GM12878 (cell line): Measurements from ENCODE around the gene SNPH.

Experiments
- HDAC2 ChIP-seq: fragments of 200-600 bp; sonication (generic); IDR thresholded peaks from 2 replicates; pipeline ENCODE4 v1.6.1; 2017
- KDM1A ChIP-seq: fragments of 200-600 bp; sonication (generic); IDR thresholded peaks from 2 replicates; pipeline ENCODE4 v1.6.1; 2016; ENCODE audit warnings: borderline replicate concordance
- MXI1 ChIP-seq: fragments of 150-350 bp; IDR thresholded peaks from 2 replicates; pipeline ENCODE4 v1.6.1; 2011; ENCODE audit warnings: low read depth, mild to moderate bottlenecking, inconsistent platforms, low read length, improper control_type of control experiment
- NR2C2 ChIP-seq: IDR thresholded peaks from 2 replicates; pipeline ENCODE4 v1.6.1; 2011; ENCODE audit warnings: borderline replicate concordance, low read depth; ENCODE audit not compliant: control insufficient read depth, insufficient read length
- POLR2AphosphoS5 ChIP-seq: IDR thresholded peaks from 2 replicates; pipeline ENCODE4 v1.6.1; 2011; ENCODE audit warnings: mild to moderate bottlenecking, low read length, inconsistent platforms
- SUZ12 ChIP-seq: fragments of 200-600 bp; sonication (generic); IDR thresholded peaks from one replicate; pipeline ENCODE4 v1.6.1; 2018; ENCODE audit warnings: antibody characterized with exemption, mild to moderate bottlenecking; ENCODE audit not compliant: unreplicated experiment
- WRNIP1 ChIP-seq: IDR thresholded peaks from 2 replicates; pipeline ENCODE4 v1.6.1; 2011; ENCODE audit warnings: low read depth, low read length, improper control_type of control experiment, borderline replicate concordance
- ZNF274 ChIP-seq: IDR thresholded peaks from one replicate; pipeline ENCODE4 v1.8.0; 2011; ENCODE audit not compliant: insufficient read length, insufficient read depth
- TF ChIP-seq, protein P1 (sequence below): fragments of 450-650 bp; IDR thresholded peaks from 2 replicates; pipeline ENCODE4 v1.6.1; 2017; ENCODE audit warnings: mild to moderate bottlenecking
- TF ChIP-seq, protein P2 (sequence below): IDR thresholded peaks from 2 replicates; pipeline ENCODE4 v1.6.1; 2011; ENCODE audit warnings: low read depth, low read length, improper control_type of control experiment, borderline replicate concordance
- TF ChIP-seq, protein P3 (sequence below), 3 experiments: IDR thresholded peaks in 2 of 3; conservative IDR thresholded peaks in 1 of 3; 2 replicates each; pipeline ENCODE4 v1.5.1; 2011; ENCODE audit warnings: low read depth in 3 of 3, low read length in 3 of 3, mild to moderate bottlenecking in 3 of 3, control low read depth in 2 of 3, moderate library complexity in 2 of 3, inconsistent platforms in 1 of 3, mixed read lengths in 1 of 3; ENCODE audit not compliant: control insufficient read depth in 2 of 3, insufficient read depth in 1 of 3; ENCODE audit errors: extremely low read depth in 1 of 3

- TF ChIP-seq POLR2AphosphoS5 (no peak), WRNIP1 (no peak), HDAC2 (no peak), KDM1A (no peak), MXI1 (no peak), NR2C2 (no peak), ZNF274 (no peak), SUZ12 (no peak)
- TF ChIP-seq, protein P1, sequence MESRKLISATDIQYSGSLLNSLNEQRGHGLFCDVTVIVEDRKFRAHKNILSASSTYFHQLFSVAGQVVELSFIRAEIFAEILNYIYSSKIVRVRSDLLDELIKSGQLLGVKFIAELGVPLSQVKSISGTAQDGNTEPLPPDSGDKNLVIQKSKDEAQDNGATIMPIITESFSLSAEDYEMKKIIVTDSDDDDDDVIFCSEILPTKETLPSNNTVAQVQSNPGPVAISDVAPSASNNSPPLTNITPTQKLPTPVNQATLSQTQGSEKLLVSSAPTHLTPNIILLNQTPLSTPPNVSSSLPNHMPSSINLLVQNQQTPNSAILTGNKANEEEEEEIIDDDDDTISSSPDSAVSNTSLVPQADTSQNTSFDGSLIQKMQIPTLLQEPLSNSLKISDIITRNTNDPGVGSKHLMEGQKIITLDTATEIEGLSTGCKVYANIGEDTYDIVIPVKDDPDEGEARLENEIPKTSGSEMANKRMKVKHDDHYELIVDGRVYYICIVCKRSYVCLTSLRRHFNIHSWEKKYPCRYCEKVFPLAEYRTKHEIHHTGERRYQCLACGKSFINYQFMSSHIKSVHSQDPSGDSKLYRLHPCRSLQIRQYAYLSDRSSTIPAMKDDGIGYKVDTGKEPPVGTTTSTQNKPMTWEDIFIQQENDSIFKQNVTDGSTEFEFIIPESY = no peak
- TF ChIP-seq, protein P2, sequence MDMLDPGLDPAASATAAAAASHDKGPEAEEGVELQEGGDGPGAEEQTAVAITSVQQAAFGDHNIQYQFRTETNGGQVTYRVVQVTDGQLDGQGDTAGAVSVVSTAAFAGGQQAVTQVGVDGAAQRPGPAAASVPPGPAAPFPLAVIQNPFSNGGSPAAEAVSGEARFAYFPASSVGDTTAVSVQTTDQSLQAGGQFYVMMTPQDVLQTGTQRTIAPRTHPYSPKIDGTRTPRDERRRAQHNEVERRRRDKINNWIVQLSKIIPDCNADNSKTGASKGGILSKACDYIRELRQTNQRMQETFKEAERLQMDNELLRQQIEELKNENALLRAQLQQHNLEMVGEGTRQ = no peak
- TF ChIP-seq, protein P3, sequence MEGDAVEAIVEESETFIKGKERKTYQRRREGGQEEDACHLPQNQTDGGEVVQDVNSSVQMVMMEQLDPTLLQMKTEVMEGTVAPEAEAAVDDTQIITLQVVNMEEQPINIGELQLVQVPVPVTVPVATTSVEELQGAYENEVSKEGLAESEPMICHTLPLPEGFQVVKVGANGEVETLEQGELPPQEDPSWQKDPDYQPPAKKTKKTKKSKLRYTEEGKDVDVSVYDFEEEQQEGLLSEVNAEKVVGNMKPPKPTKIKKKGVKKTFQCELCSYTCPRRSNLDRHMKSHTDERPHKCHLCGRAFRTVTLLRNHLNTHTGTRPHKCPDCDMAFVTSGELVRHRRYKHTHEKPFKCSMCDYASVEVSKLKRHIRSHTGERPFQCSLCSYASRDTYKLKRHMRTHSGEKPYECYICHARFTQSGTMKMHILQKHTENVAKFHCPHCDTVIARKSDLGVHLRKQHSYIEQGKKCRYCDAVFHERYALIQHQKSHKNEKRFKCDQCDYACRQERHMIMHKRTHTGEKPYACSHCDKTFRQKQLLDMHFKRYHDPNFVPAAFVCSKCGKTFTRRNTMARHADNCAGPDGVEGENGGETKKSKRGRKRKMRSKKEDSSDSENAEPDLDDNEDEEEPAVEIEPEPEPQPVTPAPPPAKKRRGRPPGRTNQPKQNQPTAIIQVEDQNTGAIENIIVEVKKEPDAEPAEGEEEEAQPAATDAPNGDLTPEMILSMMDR (IDR thresholded peaks at IDR 0.05 in 2 of 3, conservative IDR thresholded peaks at IDR 0.05 in 1 of 3; ENCODE audit: control insufficient read depth in 2 of 3, extremely low read depth in 1 of 3, insufficient read depth in 1 of 3, low read depth in 3 of 3, low read length in 3 of 3) = no peak
Observed at GRCh38 chr20:1315804-1316203, 49.7 kb downstream of the SNPH start.
